Prostate gland (tissue), 2 donors: Measurements from ENCODE around the gene NTNG1. TPM values are rescaled to one million over a fixed set of nuclear protein-coding genes. Genes with fewer than 3 reads are reported as not detected.

Experiments used
- DNase-seq: peaks from one replicate; pipeline ENCODE4 v3.0.0-alpha.2; 2019; ENCODE audit warnings: low spot score
- H3K27ac ChIP-seq, 2 donors: fragments of 200-600 bp; sonication (generic); 2 replicates each; pipeline ENCODE4 v1.5.1; 2017 to 2019
- H3K27me3 ChIP-seq: fragments of 200-600 bp; sonication (generic); replicated peaks from 2 replicates; pipeline ENCODE4 v1.5.1; 2019; ENCODE audit not compliant: insufficient read depth
- H3K36me3 ChIP-seq, 2 donors: fragments of 200-600 bp; sonication (generic); 1 replicate in 1 of 2; 2 replicates in 1 of 2; pipeline versions ENCODE4 v1.5.1 to v1.8.1; 2017 to 2019
- H3K4me1 ChIP-seq: fragments of 200-600 bp; sonication (generic); replicated peaks from 2 replicates; pipeline ENCODE4 v1.5.1; 2019
- H3K4me3 ChIP-seq, 2 donors: fragments of 200-600 bp; sonication (generic); 2 replicates each; pipeline ENCODE4 v1.5.1; 2017 to 2019
- H3K9me3 ChIP-seq: fragments of 200-600 bp; sonication (generic); 2 replicates; pipeline ENCODE4 v1.5.1; 2017
- POLR2A ChIP-seq: fragments of 450-650 bp; IDR thresholded peaks from one replicate; pipeline ENCODE4 v1.6.1; 2016; ENCODE audit warnings: antibody characterized with exemption, mild to moderate bottlenecking
- POLR2AphosphoS5 ChIP-seq: sonication (generic); formaldehyde crosslinking; IDR thresholded peaks from one replicate; pipeline ENCODE4 v1.6.1; 2017; ENCODE audit warnings: antibody characterized with exemption
- WGBS: methylation state at CpG from one replicate; pipeline ENCODE4 v1.1.5; 2018; 5-methylcytosine and 5-hydroxymethylcytosine counted together
- intact Hi-C: fragments of 100-400 bp; cut with DNase I; formaldehyde crosslinking; loops from one replicate; pipeline ENCODE4 v1.14.2; 2022
- total RNA-seq, 2 donors: library from RNA; depleted of rRNA; stranded (reverse); fragments of >200 nt; gene quantifications; one replicate each; pipeline ENCODE4 v1.1.0, GENCODE V29; 2016
- TF ChIP-seq, protein P1 (sequence below), 4 experiments: fragments of 200-600 bp in 2 of 4; fragments of 450-650 bp in 2 of 4; sonication (generic) in 2 of 4; IDR thresholded peaks; 1 replicate in 3 of 4; 2 replicates in 1 of 4; pipeline ENCODE4 v1.5.1; 2016 to 2019; ENCODE audit warnings: antibody characterized with exemption in 4 of 4, mild to moderate bottlenecking in 2 of 4, moderate library complexity in 2 of 4

NTNG1 gene
- total RNA-seq, 2 donors from 2014 or later = 2.6 to 5.1 TPM

DNA sequence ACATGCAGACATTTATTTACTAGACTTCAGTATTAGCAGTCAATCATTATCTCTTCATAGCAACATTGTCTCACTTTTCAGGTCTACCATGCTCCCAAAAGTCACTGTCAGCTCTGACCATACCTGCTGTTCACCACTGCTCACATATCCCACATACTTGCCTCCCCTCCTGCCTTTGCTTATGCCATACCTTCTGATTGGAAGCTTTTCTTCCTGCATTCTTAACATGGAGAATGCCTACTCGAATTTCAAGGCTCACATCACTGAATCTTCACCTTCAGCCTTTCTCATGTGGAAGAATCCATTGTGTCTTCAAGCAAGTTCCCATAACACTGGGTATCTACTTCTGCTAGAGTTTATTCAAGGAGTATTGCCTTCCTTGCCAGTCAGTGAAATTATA is 135.4 kb downstream of the NTNG1 start:
- Histone ChIP-seq H3K36me3 (no peaks in the 10 kb centered on the region), H3K27ac (no peak overlapping the region), H3K27me3 (no peaks in the 10 kb centered on the region), H3K4me1 (no peaks in the 10 kb centered on the region), H3K4me3 (no peak overlapping the region), H3K9me3 (no peaks in the 10 kb centered on the region)
- DNase-seq = no peak
- intact Hi-C loops = loop anchor here (10.0 kb wide), 1 partner anchor 479 kb away; no protein-coding TSS in a partner anchor
- TF ChIP-seq, protein P1, sequence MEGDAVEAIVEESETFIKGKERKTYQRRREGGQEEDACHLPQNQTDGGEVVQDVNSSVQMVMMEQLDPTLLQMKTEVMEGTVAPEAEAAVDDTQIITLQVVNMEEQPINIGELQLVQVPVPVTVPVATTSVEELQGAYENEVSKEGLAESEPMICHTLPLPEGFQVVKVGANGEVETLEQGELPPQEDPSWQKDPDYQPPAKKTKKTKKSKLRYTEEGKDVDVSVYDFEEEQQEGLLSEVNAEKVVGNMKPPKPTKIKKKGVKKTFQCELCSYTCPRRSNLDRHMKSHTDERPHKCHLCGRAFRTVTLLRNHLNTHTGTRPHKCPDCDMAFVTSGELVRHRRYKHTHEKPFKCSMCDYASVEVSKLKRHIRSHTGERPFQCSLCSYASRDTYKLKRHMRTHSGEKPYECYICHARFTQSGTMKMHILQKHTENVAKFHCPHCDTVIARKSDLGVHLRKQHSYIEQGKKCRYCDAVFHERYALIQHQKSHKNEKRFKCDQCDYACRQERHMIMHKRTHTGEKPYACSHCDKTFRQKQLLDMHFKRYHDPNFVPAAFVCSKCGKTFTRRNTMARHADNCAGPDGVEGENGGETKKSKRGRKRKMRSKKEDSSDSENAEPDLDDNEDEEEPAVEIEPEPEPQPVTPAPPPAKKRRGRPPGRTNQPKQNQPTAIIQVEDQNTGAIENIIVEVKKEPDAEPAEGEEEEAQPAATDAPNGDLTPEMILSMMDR (IDR thresholded peaks at IDR 0.05) = no peak
- TF ChIP-seq POLR2AphosphoS5 = no peak
- TF ChIP-seq POLR2A = no peak
- WGBS = 83% methylated on average over 1 of the region's 1 CpG

DNA sequence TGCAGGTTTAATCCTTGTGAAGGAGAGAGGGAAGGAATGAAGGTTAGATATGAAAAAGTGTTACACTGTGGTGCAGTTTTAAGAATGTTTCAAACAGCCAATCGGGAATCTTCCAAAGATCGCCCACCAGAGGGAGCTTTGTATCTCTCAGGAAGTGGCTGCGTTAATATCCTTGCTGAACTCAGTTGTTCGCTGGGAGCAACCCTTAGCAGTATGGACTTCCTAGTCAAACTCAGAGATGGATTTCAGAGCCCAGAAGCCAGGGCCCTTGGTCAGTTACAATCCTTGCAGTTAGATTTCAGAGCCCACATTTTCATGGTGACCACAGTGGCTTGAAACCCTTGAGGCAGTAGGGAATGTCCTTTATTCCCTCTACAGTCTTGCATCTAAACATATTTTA is 136.2 kb downstream of the NTNG1 start:
- intact Hi-C loops = loop anchor here (10.0 kb wide), 1 partner anchor 478 kb away; no protein-coding TSS in a partner anchor
- no peak overlapping the region for H3K27ac ChIP-seq
- no peaks in the 10 kb centered on the region for H3K36me3 ChIP-seq
- no peaks in the 10 kb centered on the region for H3K27me3 ChIP-seq
- 54% methylated on average over 4 of the region's 4 CpGs for WGBS
- TF ChIP-seq POLR2AphosphoS5 = no peak
- TF ChIP-seq, protein P1 (IDR thresholded peaks at IDR 0.05) = peak in 2 of 4 experiments; percentile 21 to 34
- no peaks in the 10 kb centered on the region for H3K4me1 ChIP-seq
- H3K4me3 ChIP-seq = no peak overlapping the region
- no peaks in the 10 kb centered on the region for H3K9me3 ChIP-seq
- DNase-seq = peak; percentile 5

DNA sequence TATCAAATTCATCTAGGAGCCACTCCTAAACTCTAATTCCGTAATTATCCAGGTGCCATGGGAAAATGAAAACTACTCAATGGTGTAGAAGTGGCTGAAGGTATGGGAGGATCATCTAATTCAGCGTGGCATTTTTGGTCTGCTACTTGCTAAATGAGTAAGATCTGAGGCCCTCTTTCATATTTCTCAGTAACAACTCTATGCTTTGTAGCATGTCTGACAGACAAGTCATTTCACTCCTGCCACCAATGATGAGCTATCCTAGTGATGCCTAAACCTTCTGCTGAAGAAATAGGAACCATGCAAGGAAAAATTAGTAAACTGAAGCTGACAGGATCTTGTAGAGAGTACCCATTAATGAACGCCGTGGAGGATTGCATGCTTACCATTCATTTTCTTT is 145.3 kb downstream of the NTNG1 start:
- Histone ChIP-seq H3K27me3 (no peaks in the 10 kb centered on the region), H3K4me3 (no peak overlapping the region), H3K4me1 (no peaks in the 10 kb centered on the region), H3K27ac (no peak overlapping the region), H3K36me3 (no peaks in the 10 kb centered on the region), H3K9me3 (no peaks in the 10 kb centered on the region)
- no peak for DNase-seq
- intact Hi-C loops = no loop called here
- TF ChIP-seq POLR2AphosphoS5 = no peak
- TF ChIP-seq, protein P1 (IDR thresholded peaks at IDR 0.05) = no peak
- no peak for TF ChIP-seq POLR2A
- WGBS = 89% methylated on average over 4 of the region's 4 CpGs

DNA sequence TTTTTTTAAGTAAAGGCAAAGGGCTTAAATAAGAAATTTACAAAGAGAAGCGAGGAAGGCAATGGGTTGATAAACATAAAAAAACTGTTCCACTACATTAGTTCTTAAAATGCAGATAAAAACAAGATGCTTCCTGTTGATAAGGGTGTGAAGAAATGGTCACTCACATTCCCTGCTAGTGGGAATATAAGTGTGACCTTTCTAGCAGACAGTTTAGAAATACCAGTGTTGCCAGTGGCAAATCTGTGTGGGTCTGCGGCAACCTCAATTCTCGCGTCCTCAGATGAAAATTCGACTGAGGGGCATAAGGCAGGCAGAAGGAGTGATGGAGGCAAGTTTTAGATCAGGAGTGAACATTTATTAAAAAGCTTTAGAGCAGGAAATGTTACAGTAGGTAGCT is 151.1 kb downstream of the NTNG1 start:
- intact Hi-C loops = no loop called here
- no peaks in the 10 kb centered on the region for H3K9me3 ChIP-seq
- H3K27me3 ChIP-seq = no peaks in the 10 kb centered on the region
- 91% methylated on average over 5 of the region's 5 CpGs for WGBS
- no peak for DNase-seq
- no peak overlapping the region for H3K27ac ChIP-seq
- H3K4me3 ChIP-seq = no peak overlapping the region
- TF ChIP-seq, protein P1 (IDR thresholded peaks at IDR 0.05) = no peak
- TF ChIP-seq POLR2AphosphoS5 (no peak), POLR2A (no peak)
- no peaks in the 10 kb centered on the region for H3K4me1 ChIP-seq
- H3K36me3 ChIP-seq = no peaks in the 10 kb centered on the region

DNA sequence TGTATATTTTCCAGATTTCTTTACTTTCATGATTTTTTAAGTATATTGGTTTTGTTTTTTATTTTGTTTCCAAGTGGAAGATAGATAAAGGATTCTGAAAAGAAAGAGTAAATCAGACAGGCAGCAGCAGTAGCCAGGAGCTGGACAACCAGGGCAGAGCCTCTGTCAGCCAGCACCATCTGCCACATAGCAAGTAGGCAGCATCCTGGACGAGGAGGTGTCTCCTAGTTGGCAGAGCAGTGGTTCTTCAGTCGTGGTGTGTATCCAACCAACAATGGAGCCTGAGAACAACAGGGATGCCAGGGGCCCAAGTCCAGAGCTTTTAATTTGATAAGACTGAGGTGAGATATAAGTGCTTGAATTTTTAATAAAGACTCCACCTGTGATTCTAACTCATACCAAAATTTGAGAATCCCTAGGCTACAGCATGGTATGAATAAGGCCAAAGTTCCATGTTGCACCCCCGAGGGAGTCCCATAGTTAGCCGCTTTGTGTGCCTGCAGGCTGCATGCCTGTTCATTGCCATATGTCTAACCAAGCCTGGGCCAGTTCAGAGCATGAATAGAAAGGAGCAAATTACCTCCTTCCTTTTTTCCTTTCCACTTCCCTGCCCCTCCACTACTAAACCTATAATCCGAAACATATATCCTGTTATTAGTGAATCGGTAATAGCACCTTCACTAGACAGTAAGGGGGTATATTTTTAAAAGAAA is 153.2 kb downstream of the NTNG1 start:
- DNase-seq = no peak
- intact Hi-C loops = no loop called here
- Histone ChIP-seq H3K4me3 (no peak overlapping the region), H3K27ac (no peak overlapping the region), H3K27me3 (no peaks in the 10 kb centered on the region), H3K9me3 (no peaks in the 10 kb centered on the region), H3K36me3 (no peaks in the 10 kb centered on the region), H3K4me1 (no peaks in the 10 kb centered on the region)
- TF ChIP-seq POLR2AphosphoS5 (no peak), POLR2A (no peak)
- TF ChIP-seq, protein P1 (IDR thresholded peaks at IDR 0.05) = no peak
- WGBS = 90% methylated on average over 6 of the region's 6 CpGs
